HTR-8/SVneo (cell line): Measurements from ENCODE around the gene CLEC3B.
"Not testable (repeated sequence)": the region's sequence is repeated elsewhere in the genome, so short reads cannot be mapped to it uniquely, and the experiment has no call there.

ENCODE experiments used
- DNase-seq: peaks from one replicate; pipeline ENCODE4 v3.0.0; 2011; ENCODE audit warnings: low spot score, mixed read lengths; ENCODE audit not compliant: insufficient read length
- FAIRE-seq: peaks from 2 replicates; lab custom pipeline; 2011; peaks lifted over from hg19 to GRCh38; lab: Jason Lieb, UNC

Gene CLEC3B

GRCh38 chr3:45062697-45063070 lies 36.6 kb downstream of the CLEC3B start:
- DNase-seq (no peak), FAIRE-seq (no peak)

- no peak for FAIRE-seq
- DNase-seq = no peak
Measured at GRCh38 chr3:45064512-45065372, 38.6 kb downstream of the CLEC3B start.

- FAIRE-seq (no peak), DNase-seq (no peak)
Measured at GRCh38 chr3:45065373-45065720, 39.2 kb downstream of the CLEC3B start.

- DNase-seq = no peak
Measured at GRCh38 chr3:45066109-45066801, 40.2 kb downstream of the CLEC3B start.

GRCh38 chr3:45067486-45067885 lies 41.4 kb downstream of the CLEC3B start:
- DNase-seq (no peak), FAIRE-seq (no peak)

More at GRCh38 chr3:45066109-45066801, 40.2 kb downstream of the CLEC3B start:
- no peak for FAIRE-seq

- no peak for DNase-seq
- no peak for FAIRE-seq
Measured at GRCh38 chr3:45067941-45068340, 41.8 kb downstream of the CLEC3B start.

- no peak for DNase-seq
- no peak for FAIRE-seq
Measured at GRCh38 chr3:45071075-45071474, 45.0 kb downstream of the CLEC3B start.

- DNase-seq (no peak), FAIRE-seq (no peak)
Measured at GRCh38 chr3:45075821-45076625, 49.9 kb downstream of the CLEC3B start.

- not testable (repeated sequence) for DNase-seq, FAIRE-seq
Measured at GRCh38 chr3:45078256-45078655, 52.2 kb downstream of the CLEC3B start.

- FAIRE-seq = no peak
- no peak for DNase-seq
Measured at GRCh38 chr3:45078910-45079522, 52.9 kb downstream of the CLEC3B start.

- DNase-seq = no peak
- FAIRE-seq = no peak
Measured at GRCh38 chr3:45079715-45080114, 53.6 kb downstream of the CLEC3B start.

GRCh38 chr3:45080824-45081223 lies 54.7 kb downstream of the CLEC3B start:
- no peak for FAIRE-seq
- no peak for DNase-seq

GRCh38 chr3:45081506-45082141 lies 55.5 kb downstream of the CLEC3B start:
- FAIRE-seq (no peak), DNase-seq (no peak)

- FAIRE-seq (no peak), DNase-seq (no peak)
Measured at GRCh38 chr3:45082142-45082538, 56.0 kb downstream of the CLEC3B start.

- no peak for FAIRE-seq
- no peak for DNase-seq
Measured at GRCh38 chr3:45083023-45083422, 56.9 kb downstream of the CLEC3B start.

GRCh38 chr3:45084361-45084760 lies 58.3 kb downstream of the CLEC3B start:
- DNase-seq (no peak), FAIRE-seq (no peak)

GRCh38 chr3:45084820-45085816 lies 59.0 kb downstream of the CLEC3B start:
- peak; percentile 41 for DNase-seq
- FAIRE-seq = peak; percentile 88
